Testis (tissue), 2 donors: ENCODE data around the gene HEG1.

Experiments
- POLR2A ChIP-seq: fragments of 450-650 bp; IDR thresholded peaks from one replicate; pipeline ENCODE4 v1.6.1; 2017; ENCODE audit warnings: antibody characterized with exemption, mild to moderate bottlenecking, moderate library complexity
- TF ChIP-seq, protein P1 (sequence below), 3 experiments: fragments of 450-650 bp in 2 of 3; fragments of 200-600 bp in 1 of 3; sonication (generic) in 1 of 3; IDR thresholded peaks; one replicate each; pipeline ENCODE4 v1.5.1; 2016 to 2019; ENCODE audit warnings: antibody characterized with exemption in 3 of 3, mild to moderate bottlenecking in 2 of 3, moderate library complexity in 1 of 3

DNA sequence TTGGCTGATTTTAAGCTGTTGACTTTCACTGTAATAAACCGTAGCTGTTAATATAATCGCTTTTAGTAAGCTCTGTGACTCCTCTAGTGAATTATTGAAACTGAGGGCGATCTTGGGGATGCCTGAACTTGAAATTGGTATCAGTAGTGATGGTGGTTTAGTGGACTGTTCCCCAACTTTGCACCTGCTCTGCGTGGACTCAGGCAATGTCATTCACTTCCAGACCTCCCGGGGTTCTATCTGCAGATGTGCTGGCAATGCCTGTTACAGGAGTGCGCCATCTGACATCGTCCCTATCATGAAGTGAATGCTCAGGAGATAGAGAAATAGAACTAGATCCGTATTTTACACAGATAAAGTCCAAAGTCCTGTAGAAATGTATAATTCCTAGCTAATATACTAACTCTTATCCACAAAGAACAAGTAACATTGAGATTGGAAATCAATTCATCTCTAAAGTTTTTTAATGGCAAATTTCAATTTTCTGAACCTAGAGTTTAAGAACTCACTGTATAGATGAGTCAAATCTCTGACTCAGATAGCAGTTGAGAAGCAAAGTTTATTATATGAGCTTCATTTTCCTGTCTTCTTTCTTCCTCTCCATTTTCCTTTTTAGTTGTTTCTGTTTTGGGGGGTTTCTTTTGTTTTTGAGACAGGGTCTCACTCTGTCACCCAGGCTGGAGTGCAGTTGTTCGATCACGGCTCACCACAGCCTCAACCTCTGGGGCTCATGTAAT lies 51.8 kb downstream of the HEG1 start:
- TF ChIP-seq, protein P1, sequence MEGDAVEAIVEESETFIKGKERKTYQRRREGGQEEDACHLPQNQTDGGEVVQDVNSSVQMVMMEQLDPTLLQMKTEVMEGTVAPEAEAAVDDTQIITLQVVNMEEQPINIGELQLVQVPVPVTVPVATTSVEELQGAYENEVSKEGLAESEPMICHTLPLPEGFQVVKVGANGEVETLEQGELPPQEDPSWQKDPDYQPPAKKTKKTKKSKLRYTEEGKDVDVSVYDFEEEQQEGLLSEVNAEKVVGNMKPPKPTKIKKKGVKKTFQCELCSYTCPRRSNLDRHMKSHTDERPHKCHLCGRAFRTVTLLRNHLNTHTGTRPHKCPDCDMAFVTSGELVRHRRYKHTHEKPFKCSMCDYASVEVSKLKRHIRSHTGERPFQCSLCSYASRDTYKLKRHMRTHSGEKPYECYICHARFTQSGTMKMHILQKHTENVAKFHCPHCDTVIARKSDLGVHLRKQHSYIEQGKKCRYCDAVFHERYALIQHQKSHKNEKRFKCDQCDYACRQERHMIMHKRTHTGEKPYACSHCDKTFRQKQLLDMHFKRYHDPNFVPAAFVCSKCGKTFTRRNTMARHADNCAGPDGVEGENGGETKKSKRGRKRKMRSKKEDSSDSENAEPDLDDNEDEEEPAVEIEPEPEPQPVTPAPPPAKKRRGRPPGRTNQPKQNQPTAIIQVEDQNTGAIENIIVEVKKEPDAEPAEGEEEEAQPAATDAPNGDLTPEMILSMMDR (IDR thresholded peaks at IDR 0.05): no peak
- no peak for TF ChIP-seq POLR2A
